K562 (cell line): ENCODE results near the gene USP44. TPM values are rescaled to one million over a fixed set of nuclear protein-coding genes. Genes with fewer than 3 reads are reported as not detected.
A peak's percentile ranks its signal among the peaks of the same experiment; 100 is the strongest.

ENCODE experiments used
- CTCF ChIP-seq, 3 experiments: IDR thresholded peaks in 2 of 3; conservative IDR thresholded peaks in 1 of 3; 2 replicates each; pipeline ENCODE4 v1.5.1; 2011 to 2012; ENCODE audit warnings: low read length in 3 of 3, mild to moderate bottlenecking in 3 of 3, control low read depth in 2 of 3, improper control_type of control experiment in 1 of 3, inconsistent platforms in 1 of 3, low read depth in 1 of 3, mixed read lengths in 1 of 3, moderate library complexity in 1 of 3; ENCODE audit not compliant: insufficient read depth in 2 of 3
- FOXM1 ChIP-seq, 2 experiments: fragments of 450-650 bp in 1 of 2; sonication (generic) in 1 of 2; formaldehyde crosslinking in 1 of 2; IDR thresholded peaks; 2 replicates each; pipeline versions ENCODE4 v1.6.1 to v1.9.0; 2017 to 2022; ENCODE audit warnings: low read depth in 2 of 2, mild to moderate bottlenecking in 2 of 2, missing genetic modification reagents in 1 of 2, moderate library complexity in 1 of 2
- GABPB1 ChIP-seq: sonication (generic); formaldehyde crosslinking; IDR thresholded peaks from 2 replicates; pipeline ENCODE4 v1.8.0; 2022; ENCODE audit warnings: mild to moderate bottlenecking, missing genetic modification reagents
- NCOA1 ChIP-seq: fragments of 450-650 bp; IDR thresholded peaks from 2 replicates; pipeline ENCODE4 v1.6.1; 2016; ENCODE audit warnings: low read depth
- NCOR1 ChIP-seq: fragments of 450-650 bp; IDR thresholded peaks from 2 replicates; pipeline ENCODE4 v1.6.1; 2016; ENCODE audit warnings: mild to moderate bottlenecking, moderate library complexity
- SUPT5H ChIP-seq: fragments of 450-650 bp; IDR thresholded peaks from 2 replicates; pipeline ENCODE4 v1.6.1; 2016
- U2AF2 ChIP-seq: fragments of 200-400 bp; formaldehyde crosslinking; optimal IDR thresholded peaks from 2 replicates; pipeline ENCODE3; 2017; ENCODE audit warnings: low read depth, mild to moderate bottlenecking, low read length
- ZNF143 ChIP-seq: sonication (generic); formaldehyde crosslinking; IDR thresholded peaks from 2 replicates; pipeline ENCODE4 v1.9.0; 2022; ENCODE audit warnings: mild to moderate bottlenecking, missing genetic modification reagents
- ZNF436 ChIP-seq: fragments of 250-450, 450-650 bp; sonication (Bioruptor Pico); formaldehyde crosslinking; IDR thresholded peaks from 2 replicates; pipeline ENCODE4 v1.7.0; 2020; ENCODE audit warnings: mild to moderate bottlenecking
- ZSCAN32 ChIP-seq: fragments of 450-650 bp; formaldehyde crosslinking; IDR thresholded peaks from 2 replicates; pipeline ENCODE4 v1.4.0; 2020; ENCODE audit warnings: mild to moderate bottlenecking, moderate library complexity
- polyA plus RNA-seq, 8 experiments: library from polyadenylated mRNA; depleted of rRNA in 4 of 8; stranded (reverse) in 5 of 8; unstranded in 3 of 8; fragments of >200 nt; fragmentation: Nextera tagmentation in 2 of 8; fragmentation: Illumina TruSeq in 1 of 8; extraction: Ambion mirVana in 2 of 8; extraction: Trizol in 1 of 8; gene quantifications; 2 replicates each; pipeline versions ENCODE4 v1.2.1 to v1.2.3, GENCODE V29; 2011 to 2014; ENCODE audit warnings: inconsistent platforms in 1 of 8, missing spikeins in 1 of 8
- total RNA-seq, 7 experiments: library from RNA; depleted of rRNA in 6 of 7; stranded (reverse); fragments of >200 nt in 6 of 7; fragmentation: Illumina TruSeq in 2 of 7; extraction: Trizol in 2 of 7; gene quantifications; 2 replicates each; pipeline versions ENCODE4 v1.2.1 to v1.2.3, GENCODE V29; 2011 to 2021; ENCODE audit warnings: low replicate concordance in 1 of 7
- TF ChIP-seq, protein P1 (sequence below): fragments of 450-650 bp; IDR thresholded peaks from 2 replicates; pipeline ENCODE4 v1.6.1; 2016; ENCODE audit warnings: missing biosample characterization, missing genetic modification characterization

USP44 gene
- total and polyA plus RNA-seq, 9 of the 15 experiments (the other 6 are each of a cell fraction or from before 2014, with no cell fraction given) = 2.1 to 5.7 (median 2.8) TPM

DNA sequence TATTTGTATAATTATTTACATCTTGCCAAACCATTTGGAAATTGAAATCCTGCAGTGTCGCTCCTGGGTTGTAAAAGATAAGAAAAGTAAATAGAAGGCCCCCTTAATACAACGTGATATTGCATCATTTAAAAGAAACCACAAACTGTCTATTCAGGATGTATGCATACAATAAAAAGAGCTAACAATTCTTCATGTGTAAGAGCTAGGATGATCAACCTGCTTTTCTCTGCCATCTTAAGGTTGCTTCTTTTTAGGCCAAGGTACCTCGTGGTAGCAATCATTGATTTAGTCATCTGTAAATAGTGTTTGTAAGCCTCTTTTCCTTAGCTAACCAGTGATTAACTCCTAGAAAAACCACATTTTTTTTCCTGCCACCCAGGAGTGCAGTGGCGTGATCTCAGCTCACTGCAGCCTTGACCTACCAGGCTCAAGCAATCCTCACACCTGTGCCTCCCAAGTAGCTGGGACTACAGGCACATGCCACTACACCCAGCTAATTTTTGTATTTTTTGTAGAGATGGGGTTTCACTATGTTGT lies 3.3 kb upstream of the USP44 start (continued):
- TF ChIP-seq ZNF143 (CRISPR knock-in tag) (no peak), NCOA1 (peak; percentile 40; the same call in 1 of the 2 replicates), FOXM1 (IDR thresholded peaks at IDR 0.05; ENCODE audit: low read depth) (peak; percentile 46; the same call in 1 of the 2 replicates), FOXM1 (CRISPR knock-in tag; IDR thresholded peaks at IDR 0.05; ENCODE audit: low read depth) (no peak), CTCF (IDR thresholded peaks at IDR 0.05 in 2 of 3, conservative IDR thresholded peaks at IDR 0.05 in 1 of 3; ENCODE audit: insufficient read depth in 2 of 3, low read depth in 1 of 3, low read length in 3 of 3) (no peak), ZNF436 (CRISPR knock-in tag) (no peak), GABPB1 (CRISPR knock-in tag) (no peak), ZSCAN32 (CRISPR knock-in tag) (peak; percentile 61; the same call in 1 of the 2 replicates), SUPT5H (no peak), NCOR1 (no peak), U2AF2 (no peak)
- TF ChIP-seq, protein P1, sequence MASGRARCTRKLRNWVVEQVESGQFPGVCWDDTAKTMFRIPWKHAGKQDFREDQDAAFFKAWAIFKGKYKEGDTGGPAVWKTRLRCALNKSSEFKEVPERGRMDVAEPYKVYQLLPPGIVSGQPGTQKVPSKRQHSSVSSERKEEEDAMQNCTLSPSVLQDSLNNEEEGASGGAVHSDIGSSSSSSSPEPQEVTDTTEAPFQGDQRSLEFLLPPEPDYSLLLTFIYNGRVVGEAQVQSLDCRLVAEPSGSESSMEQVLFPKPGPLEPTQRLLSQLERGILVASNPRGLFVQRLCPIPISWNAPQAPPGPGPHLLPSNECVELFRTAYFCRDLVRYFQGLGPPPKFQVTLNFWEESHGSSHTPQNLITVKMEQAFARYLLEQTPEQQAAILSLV = peak; percentile 30; the same call in 1 of the 2 replicates
